ENCODE data around the gene SLC25A51.

The SLC25A51 gene

DNA sequence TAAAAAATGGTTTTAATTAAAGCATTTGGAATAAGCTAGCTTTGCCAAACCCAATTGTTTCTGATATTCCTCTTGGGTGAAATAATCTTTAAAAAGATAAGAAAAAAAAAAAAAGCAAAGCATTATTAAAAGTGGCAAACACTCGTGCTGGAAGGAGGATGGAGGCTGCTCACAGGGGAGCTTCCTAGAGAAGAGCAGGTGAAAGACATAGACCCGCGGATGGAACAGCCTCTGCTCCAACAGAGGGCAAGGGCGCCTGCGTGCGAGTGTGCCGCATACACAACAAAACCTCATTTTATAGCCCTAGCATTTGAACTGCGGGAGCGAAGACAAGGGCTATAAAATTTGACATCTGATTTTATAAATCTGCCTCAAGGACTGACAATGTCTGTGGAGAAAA lies 33.4 kb upstream of the SLC25A51 start:
- DNase-seq (ENCODE audit: low read depth), result no peak

DNA sequence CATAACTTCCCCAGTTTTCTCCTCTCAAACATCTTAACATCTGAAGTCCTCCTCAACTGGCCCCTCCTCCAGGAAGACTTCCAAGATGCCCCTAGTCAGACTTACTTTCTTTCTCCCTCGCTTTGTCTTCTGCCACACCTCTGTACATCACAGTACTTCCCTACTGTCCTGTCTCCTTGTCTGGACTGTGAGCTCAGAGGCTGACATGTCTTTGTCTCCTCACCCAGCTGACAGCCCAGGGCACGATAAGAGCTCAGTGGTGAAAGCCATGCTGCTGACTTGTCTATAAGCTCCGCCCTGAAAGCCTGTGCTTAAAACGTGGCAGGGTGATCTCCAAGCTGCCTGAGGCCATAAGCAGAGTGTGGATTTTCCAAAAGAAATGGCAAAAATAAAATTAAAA lies 33.0 kb upstream of the SLC25A51 start:
- DNase-seq (ENCODE audit: low read depth), result peak; percentile 90

DNA sequence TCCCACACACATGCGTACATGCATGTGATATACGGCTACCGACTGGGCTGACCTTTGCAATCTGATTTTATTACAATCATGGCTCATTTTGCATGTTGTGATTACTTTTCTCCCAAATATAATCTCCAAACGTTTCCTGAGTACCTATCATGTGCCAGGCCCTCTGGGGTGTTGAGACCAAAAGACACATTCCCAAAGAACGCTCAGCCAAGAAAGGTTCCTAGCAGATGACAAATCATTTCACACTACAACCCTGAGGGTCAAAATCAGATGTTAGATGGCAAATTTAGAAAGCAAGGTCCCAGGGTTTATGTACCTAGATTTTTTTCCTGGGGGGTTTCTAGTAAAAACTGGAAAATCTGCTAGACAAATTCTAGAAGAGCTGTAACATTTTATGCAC lies 32.4 kb upstream of the SLC25A51 start:
- DNase-seq (ENCODE audit: low read depth), result no peak

DNA sequence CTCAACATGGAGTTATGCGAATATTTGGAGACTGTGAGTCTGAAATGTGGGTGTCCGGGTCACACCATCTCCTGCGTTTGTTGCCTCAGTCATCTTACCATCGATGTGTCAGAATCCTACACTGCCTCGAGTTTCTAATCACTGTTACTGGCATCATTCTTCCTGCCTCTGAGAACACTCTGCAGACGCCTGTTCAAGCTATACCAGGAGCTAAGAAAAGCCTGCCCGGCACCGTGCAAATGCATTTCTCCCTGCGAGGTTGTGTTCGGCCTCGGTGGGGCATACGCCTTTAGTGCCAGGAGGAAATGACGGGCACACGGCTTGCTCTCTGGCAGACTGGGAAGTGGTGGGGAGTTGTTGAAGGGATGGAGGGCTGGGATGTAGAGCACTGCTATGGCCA lies 31.2 kb upstream of the SLC25A51 start:
- no peak for DNase-seq (ENCODE audit: low read depth)

DNA sequence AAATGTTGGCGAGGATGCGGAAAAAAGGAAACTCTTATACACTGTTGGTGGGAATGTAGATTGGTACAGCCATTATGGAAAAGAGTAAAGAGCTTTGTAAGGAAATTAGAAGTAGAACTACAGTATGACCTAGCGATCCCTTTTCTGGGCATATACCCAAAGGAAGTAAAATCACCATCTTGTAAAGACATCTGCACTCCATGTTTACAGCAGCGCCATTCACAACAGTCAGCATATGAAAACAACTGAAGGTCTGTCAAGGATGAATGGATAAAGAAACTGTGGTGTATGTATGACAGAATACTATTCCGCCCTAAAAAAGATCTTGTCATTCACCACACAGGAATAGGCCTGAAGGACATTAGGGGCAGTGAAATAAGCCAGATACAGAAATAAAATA lies 27.7 kb upstream of the SLC25A51 start:
- no peak for DNase-seq (ENCODE audit: low read depth)

DNA sequence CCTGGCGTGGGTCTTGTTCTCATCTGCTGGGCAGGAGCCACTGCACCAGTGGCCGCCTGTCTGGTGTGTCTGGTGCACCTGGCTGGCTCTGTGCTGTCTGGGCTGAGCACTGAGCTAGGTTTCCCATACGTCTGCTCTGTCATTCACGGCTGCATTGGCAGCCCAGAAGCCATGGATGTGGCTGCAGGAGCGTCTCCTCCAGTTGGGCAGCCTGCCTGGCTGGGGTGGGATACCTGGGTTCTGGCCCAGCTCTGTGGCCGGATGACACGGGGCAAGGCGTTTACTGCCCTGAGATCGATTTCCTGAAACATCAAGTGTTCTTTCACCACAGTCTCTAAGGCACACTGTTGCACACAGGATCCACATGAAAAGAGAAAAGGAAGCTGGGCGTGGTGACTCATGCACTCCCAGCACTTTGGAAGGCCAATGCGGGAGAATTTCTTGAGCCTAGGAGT lies 25.5 kb upstream of the SLC25A51 start:
- peak; percentile 67 for DNase-seq (ENCODE audit: low read depth)

DNA sequence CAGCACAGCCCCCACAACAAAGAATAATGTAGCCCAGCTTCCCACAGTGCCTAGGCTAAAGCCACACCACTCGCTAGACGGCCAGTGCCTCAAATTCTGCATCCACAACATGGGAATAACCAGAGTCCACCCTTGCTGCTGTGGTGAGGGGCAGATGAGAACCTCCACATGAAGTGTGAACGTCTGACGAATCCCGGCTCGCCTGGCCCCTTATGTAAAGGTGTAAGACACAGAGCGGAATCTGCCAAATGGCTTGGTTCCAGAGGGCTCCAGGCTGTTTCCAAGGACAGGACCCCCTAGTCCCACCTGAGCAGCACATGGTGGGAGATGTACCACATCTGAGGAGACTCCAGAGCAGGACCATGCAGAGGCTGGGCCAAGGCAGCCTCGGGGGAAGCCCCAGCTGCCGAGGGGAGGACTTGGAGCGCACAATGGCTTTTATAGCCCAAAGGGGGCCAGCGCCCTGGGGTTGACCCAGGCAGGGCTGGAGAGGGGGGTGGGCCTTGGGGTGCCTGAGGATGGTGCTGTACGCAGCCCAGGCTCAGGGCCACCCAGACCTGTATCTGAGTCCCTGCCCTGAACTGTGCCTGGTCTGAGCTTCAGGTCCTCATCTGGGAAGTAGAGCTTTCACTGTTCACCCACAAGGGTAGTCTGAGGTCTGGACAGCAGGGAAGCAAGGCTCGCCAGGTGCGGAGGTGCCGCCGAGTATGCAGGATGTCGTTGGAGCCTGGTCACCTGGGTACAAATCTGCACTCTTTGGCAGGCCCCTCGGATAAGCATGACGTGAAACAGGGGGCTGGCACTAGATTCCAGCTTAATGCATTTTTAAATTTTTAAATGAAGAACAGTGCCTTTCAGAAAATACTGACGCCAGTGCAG lies 24.9 kb upstream of the SLC25A51 start:
- DNase-seq (ENCODE audit: low read depth), result no peak

DNA sequence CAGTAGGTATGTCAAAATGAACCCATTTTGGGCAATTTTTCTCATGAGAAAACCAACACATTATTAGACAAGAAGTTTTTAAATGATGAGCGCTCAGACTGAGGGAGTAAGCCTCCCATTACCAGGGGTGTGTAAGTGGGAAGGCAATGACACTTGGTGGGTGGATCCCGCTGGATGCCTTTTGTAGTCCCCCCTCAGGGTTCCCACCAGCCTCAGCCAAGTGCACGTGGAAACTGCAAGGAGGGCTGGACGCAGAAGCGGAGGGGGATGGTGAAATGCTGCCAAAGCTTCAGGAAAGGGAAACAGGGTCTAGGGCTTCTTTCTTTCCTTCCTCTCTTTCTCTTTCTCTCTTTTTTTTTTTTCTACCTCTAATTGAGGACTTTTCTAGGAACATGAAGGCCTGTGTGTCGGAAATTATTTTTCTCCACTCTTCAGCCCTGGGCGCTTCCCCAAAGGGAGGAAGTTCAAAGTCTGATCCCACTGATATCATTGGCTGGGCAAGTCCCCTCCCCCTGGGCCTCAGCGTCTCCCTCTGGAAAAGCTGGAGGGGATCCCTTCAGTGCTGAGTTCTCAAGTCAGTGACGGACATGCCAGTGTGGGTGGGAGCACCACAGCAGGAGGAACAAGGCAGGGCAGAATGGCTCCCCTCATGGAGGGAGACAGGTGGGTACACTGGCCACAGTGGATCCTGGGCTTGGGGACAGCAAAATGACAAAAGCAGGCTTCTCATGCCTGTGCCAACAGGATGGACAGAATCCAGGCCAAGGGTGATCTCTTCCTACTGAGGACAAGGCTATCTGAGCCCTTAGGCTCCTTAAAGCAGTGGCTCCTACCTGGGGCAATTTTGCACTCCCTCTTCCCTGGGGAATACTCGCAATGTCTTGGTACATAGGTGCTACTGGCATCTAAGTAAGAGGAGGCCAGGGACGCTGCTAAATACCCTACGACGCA lies 23.9 kb upstream of the SLC25A51 start:
- no peak for DNase-seq (ENCODE audit: low read depth)

DNA sequence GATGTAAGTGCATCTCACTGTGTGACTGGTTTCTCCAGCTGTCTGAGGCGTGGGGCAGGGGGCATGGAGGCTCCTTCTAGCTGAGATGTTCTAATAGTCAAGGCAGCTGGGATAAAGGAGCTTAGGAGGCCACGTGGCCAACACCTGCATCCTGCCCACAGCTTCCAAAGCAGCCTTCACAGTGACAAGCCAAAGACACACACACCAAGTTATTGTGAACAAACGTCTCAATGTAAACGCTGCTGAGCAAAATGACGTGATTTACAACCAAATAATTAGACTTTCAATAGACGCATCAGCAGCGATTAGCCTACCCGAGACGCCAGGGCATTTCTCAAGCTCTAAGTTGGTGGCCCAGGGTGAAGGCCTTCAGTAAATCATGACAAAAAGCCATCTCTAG lies 23.2 kb upstream of the SLC25A51 start:
- DNase-seq (ENCODE audit: low read depth), result no peak

DNA sequence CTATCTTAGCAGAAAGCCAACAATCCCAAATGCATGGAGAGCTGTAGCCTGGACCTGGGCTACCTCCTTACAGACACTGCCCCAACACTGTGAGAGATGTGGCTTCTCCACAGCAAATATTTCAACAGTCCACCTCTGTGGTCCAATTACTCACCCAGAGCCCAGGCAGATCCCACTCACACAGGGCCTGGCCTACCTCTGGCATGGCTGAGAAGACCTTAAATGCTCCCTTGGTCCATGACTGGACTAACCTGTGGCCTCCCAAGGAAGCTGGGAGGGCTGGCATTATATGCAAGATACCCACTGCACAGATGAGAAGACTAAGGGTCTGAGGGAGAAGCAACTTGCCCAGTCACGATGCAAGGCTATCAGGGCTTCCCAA lies 22.8 kb upstream of the SLC25A51 start:
- peak; percentile 63 for DNase-seq (ENCODE audit: low read depth)

DNA sequence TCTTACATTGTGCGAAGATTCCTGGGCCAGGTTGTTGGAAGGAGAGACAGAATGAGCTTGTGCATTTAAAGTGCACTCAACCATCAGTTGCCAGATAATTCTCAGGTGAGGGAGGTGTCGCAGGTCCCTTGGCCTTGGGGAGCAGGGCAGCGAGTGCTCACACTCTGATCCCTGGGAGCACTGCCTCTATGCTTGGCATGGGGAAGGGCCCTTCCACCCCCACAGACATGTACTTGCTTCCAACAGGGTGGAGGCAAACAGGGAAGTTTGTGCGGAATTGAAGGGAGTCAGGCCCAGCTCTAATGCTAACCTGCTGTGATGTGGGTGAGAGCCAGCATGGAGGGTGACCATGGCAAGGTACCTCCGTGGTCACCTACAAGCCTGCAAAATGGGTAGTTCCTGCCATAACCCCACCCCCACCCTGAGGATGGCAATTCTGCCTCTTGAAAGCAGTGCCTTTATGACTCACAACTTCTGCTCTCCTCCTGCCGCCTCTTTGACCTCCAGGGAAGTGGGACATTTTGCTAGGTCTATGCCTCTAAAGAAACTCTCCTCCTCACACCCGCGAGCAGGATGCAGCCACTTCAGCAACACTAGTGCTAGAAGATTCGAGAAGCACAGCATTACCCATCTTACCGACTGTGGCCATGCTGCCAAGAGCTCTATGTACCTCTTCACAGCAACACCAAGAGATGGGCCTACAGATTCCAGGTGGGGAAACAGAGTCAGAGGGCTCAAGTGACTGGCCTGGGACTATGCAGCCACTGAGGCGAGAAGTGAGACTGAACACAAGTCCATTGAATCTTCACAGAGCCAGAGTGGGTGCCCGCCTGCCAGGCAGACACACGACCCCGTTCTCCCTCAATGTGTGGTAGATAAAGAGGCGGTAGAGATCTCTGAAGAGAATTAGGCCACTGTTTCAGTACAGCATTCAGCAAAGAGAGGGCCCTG lies 22.1 kb upstream of the SLC25A51 start:
- DNase-seq (ENCODE audit: low read depth), result no peak

DNA sequence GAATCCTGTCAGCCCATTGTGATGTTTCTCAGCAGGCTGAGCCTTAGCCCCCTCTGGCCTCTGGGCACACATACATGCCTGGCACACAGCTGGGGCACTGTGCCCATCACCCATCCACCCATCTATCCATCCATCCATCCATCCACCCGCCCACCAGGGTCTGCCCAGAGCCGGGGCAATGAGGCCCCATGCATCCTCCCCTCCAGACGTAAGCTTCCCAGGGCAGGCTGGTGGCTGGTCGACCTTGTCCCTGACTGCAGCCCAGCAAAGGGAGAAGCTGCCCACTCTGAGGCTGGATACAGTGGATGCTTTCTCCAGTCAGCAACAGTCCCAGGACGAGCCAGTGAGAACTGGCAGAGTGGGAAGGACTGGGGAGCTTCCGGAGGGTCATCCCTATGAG lies 21.1 kb upstream of the SLC25A51 start:
- DNase-seq (ENCODE audit: low read depth), result no peak

DNA sequence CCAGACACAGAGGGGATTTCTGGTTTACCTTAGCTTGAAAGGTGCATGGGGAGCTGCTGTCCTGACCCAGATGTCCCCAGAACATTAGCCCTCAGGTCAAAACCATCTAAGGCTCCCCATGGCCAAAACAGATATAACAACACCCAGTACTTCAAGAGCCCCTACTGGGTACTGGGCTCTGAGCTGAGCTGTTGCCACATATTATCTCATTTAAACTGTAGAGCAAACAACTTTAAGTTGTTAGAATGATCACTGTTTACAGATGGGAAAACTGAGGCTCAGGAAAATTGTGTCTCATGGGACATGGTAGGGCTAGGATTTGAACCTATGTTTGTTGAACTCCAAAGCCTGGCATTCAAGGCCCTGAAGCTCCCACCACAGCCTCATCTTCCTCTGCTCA lies 20.6 kb upstream of the SLC25A51 start:
- DNase-seq (ENCODE audit: low read depth), result no peak

DNA sequence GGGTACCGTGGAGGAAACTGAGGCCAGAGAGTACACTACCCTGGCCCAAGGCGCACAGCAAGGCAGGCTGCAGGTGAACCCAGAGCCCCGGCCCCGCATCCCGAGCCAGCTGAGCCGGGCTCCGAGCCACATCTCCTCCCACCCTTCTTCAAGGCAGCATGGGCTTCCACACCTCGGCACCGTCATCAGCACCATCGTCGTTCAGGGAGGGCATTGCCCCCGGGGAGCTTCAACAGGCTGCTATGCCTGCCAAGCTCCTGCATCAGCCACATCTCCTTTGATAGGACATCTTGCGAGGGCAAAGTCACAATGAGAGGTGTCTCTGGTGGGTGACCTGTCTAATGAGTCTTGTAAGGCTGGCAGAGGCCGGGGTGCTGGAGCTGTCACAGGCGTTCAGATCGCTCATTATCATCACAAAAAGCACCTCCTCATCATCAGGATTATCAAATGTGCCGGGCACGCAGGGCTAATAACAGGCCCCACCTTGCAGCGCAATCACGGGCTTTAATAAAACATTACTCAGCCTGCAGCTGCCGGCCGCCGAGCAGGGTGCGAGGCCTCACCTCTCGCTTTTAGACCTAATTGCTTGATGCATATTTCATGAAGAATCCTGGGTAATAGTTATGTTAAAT lies 20.0 kb upstream of the SLC25A51 start:
- DNase-seq (ENCODE audit: low read depth), result no peak

DNA sequence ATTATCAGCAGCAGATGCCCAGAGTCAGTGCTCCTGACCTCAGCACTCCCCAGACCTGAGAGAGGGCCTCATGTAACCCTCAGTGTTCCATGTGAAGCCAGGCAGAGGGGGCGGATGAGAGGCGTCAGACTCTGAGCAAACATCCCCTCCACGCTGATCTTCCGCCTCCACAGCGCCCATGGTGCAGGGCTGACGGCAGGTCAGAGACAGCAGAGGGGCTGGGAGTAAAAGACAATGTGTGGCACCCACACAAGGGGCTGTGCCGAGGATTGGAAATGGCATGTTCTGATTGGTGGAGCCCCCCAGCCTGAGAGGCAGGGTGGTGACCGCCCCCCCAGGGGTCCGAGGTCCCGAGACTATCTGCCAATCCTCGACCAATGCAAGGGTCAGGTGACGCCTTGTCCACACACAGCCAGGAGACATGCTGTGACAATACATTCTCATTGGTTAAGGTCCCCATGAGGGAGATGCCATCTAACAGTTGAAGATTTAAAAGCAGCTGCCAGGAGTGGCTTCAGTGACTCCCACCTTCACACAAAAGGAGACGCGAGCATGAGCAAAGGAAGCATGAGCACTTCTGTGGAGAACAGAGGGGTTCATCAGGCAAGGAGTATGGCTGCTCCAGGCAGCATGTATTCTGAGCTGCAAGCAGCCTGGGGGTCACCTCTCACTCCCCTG lies 19.3 kb upstream of the SLC25A51 start:
- no peak for DNase-seq (ENCODE audit: low read depth)

DNA sequence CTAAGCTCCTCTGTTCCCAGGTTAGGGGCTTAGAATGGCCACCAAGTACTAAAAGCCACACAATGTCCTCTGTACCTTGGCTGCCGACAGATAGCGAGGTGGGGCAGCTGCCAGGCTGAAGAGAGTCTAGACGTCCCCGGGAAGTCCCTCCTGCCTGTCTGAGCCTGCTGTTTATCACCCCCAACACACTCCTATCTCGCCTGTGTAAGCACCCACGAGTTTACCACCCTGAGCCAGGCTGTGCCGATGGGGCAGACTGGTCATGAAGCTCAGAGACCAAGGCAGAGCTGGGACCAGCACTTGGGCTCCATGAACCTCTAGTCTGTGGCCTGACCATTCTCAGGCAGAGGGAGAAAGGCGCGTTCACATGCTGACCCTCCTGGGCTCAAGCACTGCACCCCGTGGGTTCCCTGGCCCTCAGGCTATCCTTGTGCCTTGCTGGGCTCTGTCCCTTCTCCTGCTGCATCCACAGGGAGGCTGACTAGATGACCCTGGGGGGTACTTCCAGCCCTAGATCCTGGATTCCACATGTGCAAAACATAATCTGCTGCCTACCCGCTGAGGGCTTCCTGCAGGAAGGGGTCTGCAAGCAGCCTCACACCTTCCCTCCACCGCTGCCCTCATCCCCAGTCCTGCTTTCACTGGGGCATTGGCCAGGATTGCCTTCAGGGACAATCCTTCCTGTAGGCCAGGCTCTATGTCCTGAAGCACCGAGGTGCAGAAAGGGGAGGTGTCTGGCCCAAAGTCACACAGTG lies 18.6 kb upstream of the SLC25A51 start:
- no peak for DNase-seq (ENCODE audit: low read depth)

DNA sequence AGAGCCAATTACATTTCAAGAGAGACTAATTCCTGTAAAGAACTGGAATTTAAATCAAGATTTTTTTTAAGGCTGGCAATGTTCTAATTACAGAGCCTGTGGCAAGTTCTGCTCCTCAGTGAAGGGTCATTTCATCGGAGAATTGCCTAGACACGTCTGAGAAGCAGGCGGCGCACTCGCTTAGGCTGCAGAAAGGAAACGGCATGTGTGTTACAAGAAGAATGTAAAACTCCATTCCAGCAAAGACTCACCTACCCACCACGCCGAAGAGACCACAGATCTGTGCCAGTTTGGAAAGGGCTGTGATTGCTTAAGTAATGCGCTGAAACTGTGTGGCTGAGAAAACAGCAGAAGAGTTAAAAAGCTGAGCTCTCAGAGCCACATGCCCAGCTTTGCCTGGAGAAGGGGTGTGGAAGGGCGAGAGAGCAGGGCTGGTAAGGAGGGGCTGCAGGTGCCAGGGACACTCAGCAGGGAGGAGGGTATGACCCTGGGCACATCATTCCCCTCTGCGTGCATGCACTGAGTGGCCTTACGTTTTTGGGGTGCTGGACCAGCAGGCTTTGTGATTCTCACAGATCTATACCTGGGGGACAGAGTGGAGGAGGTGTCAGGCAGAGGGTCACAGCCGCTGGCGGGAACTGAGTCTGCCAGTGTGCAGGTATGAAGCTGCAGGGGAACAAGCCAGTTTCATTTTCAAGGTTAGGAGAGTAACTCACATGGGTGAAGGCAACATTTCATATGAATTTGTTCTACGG lies 17.8 kb upstream of the SLC25A51 start:
- peak; percentile 90 for DNase-seq (ENCODE audit: low read depth)

DNA sequence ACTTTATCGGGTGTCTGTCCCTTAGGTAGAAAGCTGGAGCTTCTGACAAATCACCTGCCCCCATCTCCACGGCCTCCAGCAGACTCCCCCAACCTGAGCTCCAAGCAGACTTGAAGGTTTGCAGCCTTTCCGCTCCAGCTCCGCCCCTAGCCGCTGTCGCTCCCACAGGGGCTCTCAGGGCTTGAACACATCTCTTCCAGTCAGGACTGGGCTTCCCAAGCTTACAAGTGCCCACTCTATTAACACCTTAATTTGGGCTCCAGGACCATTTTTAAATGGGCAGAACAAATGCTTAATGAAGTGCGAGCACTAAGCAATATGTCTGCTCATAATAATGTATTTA lies 17.2 kb upstream of the SLC25A51 start:
- no peak for DNase-seq (ENCODE audit: low read depth)

DNA sequence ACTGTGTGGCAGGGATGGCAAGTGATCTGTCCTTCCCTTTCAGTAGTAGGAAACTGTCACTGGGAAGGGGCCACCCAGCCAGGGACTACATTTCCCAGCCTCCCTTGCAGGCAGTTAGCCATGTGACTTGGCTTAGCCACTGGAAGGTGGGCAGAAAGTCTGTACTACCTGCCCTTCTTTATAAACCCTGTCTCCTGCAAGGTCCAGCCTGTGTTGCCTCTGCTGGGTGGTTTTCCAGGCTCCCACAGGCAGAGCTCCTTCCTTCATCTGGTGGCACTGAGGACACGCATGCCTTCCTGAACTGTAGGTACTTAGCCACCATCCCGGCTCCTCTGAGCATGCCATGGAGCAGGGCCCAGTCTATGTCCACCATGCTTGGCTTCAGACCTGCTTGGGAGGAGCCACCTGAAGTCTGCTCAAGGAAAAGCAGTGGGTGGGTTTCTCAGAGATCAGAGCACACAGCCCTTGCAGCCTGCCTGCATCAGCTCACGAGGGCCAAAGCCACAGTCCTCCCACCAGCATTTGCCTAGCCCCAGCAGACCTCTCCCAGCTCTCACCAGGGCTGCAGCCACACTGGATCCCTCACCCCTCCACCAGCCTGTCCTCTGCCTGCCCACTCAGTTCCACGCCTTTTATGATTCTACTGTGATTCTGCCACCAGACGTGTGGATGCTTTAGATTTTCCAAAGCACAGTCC lies 16.7 kb upstream of the SLC25A51 start:
- no peak for DNase-seq (ENCODE audit: low read depth)

All from amniotic epithelial cell (primary cell).